ENCODE data around the gene RARRES2.
"Not testable (repeated sequence)": the region's sequence is repeated elsewhere in the genome, so short reads cannot be mapped to it uniquely, and the experiment has no call there.

DNA sequence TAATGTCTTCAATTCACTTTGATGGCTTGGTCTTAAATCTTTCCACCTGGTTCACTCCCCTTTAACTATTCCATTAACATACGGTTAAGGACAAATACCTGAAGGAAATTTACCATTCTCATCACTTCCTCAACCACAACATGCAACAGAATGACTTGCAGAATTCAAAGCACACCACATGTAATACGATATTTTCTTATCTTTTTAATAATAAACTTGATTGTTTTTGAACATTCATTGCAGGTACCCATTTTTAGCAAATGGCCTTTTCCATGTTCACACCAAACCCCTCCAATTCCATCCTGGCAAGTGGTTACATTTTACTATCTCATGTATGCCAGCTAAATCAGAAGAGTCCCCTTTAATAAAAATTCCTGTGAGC, 35.5 kb downstream of the RARRES2 start:
- not testable (repeated sequence) for TF ChIP-seq POLR2A (IDR thresholded peaks at IDR 0.05; ENCODE audit: low read depth); CTCF (IDR thresholded peaks at IDR 0.05); POLR2AphosphoS5 (IDR thresholded peaks at IDR 0.05); EP300 (IDR thresholded peaks at IDR 0.05)

All from esophagus muscularis mucosa (tissue), 4 donors.